ENCODE measurements around the gene RIPK4. TPM values are rescaled to one million over a fixed set of nuclear protein-coding genes. Genes with fewer than 3 reads are reported as not detected.
A peak's percentile ranks its signal among the peaks of the same experiment; 100 is the strongest.

The RIPK4 gene
- total RNA-seq, 1 donor from 2014 or later, result 0.07 TPM

- Mint-ChIP-seq H3K36me3 (ENCODE audit: low read depth) (no peaks in the 10 kb centered on the region), H3K9me3 (no peaks in the 10 kb centered on the region), H3K27me3 (peaks cover 76% of the 10 kb centered on the region), H3K4me1 (peaks cover 22% of the 10 kb centered on the region), H3K27ac (no peak overlapping the region), H3K4me3 (peak overlapping the region; percentile 74)
- intact Hi-C loops (cut with micrococcal nuclease), result loop anchor here (5.0 kb wide), 1 partner anchor 487 kb away; no protein-coding TSS in a partner anchor
- ATAC-seq (ENCODE audit: low read depth), result no peak
- ChIA-PET CTCF (no interaction called here), POLR2A (no interaction called here)
- DNase-seq, result no peak
- TF ChIP-seq CTCF (IDR thresholded peaks at IDR 0.05), result no peak
Measured at GRCh38 chr21:41769111-41769510, 2.3 kb upstream of the RIPK4 start.

- intact Hi-C loops (cut with micrococcal nuclease), result loop anchor here (5.0 kb wide), 1 partner anchor 486 kb away; no protein-coding TSS in a partner anchor
- no peak overlapping the region for H3K27ac Mint-ChIP-seq
- no peak for TF ChIP-seq CTCF (IDR thresholded peaks at IDR 0.05)
Measured at GRCh38 chr21:41768437-41769042, 1.7 kb upstream of the RIPK4 start.

GRCh38 chr21:41767606-41768436, 969 bp upstream of the RIPK4 start:
- ATAC-seq (ENCODE audit: low read depth) (no peak), DNase-seq (no peak)
- POLR2A ChIA-PET, result no interaction called here
- intact Hi-C loops (cut with micrococcal nuclease), result loop anchor here (5.0 kb wide), 1 partner anchor 486 kb away; no protein-coding TSS in a partner anchor
- H3K36me3 Mint-ChIP-seq (ENCODE audit: low read depth), result no peaks in the 10 kb centered on the region
- H3K27me3 Mint-ChIP-seq, result peaks cover 81% of the 10 kb centered on the region
- no peaks in the 10 kb centered on the region for H3K9me3 Mint-ChIP-seq
- no peak for TF ChIP-seq CTCF (IDR thresholded peaks at IDR 0.05)
- no peak overlapping the region for H3K27ac Mint-ChIP-seq
- peaks cover 22% of the 10 kb centered on the region for H3K4me1 Mint-ChIP-seq
- CTCF ChIA-PET, result interaction anchor here (0.8 kb wide), 1 partner anchor 484 kb away, joined by 3 read pairs; no protein-coding TSS in a partner anchor
- H3K4me3 Mint-ChIP-seq, result peak overlapping the region; percentile 74

More at GRCh38 chr21:41768437-41769042, 1.7 kb upstream of the RIPK4 start:
- peaks cover 22% of the 10 kb centered on the region for H3K4me1 Mint-ChIP-seq
- no peaks in the 10 kb centered on the region for H3K9me3 Mint-ChIP-seq
- ATAC-seq (ENCODE audit: low read depth), result no peak
- POLR2A ChIA-PET, result no interaction called here
- H3K4me3 Mint-ChIP-seq, result peak overlapping the region; percentile 74
- CTCF ChIA-PET, result interaction anchor here (0.8 kb wide), 1 partner anchor 485 kb away, joined by 3 read pairs; no protein-coding TSS in a partner anchor
- peaks cover 79% of the 10 kb centered on the region for H3K27me3 Mint-ChIP-seq
- no peaks in the 10 kb centered on the region for H3K36me3 Mint-ChIP-seq (ENCODE audit: low read depth)
- DNase-seq, result no peak

- H3K4me3 Mint-ChIP-seq, result peak overlapping the region; percentile 15
- POLR2A ChIA-PET, result no interaction called here
- H3K9me3 Mint-ChIP-seq, result no peaks in the 10 kb centered on the region
- no peak overlapping the region for H3K27ac Mint-ChIP-seq
- peaks cover 31% of the 10 kb centered on the region for H3K4me1 Mint-ChIP-seq
- no peaks in the 10 kb centered on the region for H3K36me3 Mint-ChIP-seq (ENCODE audit: low read depth)
- no peak for TF ChIP-seq CTCF (IDR thresholded peaks at IDR 0.05)
- ATAC-seq (ENCODE audit: low read depth), result no peak
- intact Hi-C loops (cut with micrococcal nuclease), result loop anchor here (5.0 kb wide), 1 partner anchor 484 kb away; no protein-coding TSS in a partner anchor
- peaks cover 80% of the 10 kb centered on the region for H3K27me3 Mint-ChIP-seq
- CTCF ChIA-PET, result no interaction called here
- DNase-seq, result no peak
Measured at GRCh38 chr21:41765973-41766882, 624 bp downstream of the RIPK4 start.

Measured in activated B cell treated with CpG ODN at 0.5 μM for 24 hours (primary cell).